Fibroblast of lung (primary cell): ENCODE results near the gene ERICH4.

Experiments used
- EZH2 ChIP-seq: IDR thresholded peaks from 2 replicates; pipeline ENCODE4 v1.5.1; 2012; ENCODE audit warnings: low read length, control low read depth, mild to moderate bottlenecking; ENCODE audit errors: missing control alignments
- TF ChIP-seq, protein P1 (sequence below), 2 donors: IDR thresholded peaks in 1 of 2; conservative IDR thresholded peaks in 1 of 2; 1 replicate in 1 of 2; 2 replicates in 1 of 2; pipeline ENCODE4 v1.5.1; 2011 to 2012; ENCODE audit warnings: low read length in 2 of 2, control low read depth in 1 of 2, inconsistent platforms in 1 of 2, low read depth in 1 of 2, mild to moderate bottlenecking in 1 of 2

DNA sequence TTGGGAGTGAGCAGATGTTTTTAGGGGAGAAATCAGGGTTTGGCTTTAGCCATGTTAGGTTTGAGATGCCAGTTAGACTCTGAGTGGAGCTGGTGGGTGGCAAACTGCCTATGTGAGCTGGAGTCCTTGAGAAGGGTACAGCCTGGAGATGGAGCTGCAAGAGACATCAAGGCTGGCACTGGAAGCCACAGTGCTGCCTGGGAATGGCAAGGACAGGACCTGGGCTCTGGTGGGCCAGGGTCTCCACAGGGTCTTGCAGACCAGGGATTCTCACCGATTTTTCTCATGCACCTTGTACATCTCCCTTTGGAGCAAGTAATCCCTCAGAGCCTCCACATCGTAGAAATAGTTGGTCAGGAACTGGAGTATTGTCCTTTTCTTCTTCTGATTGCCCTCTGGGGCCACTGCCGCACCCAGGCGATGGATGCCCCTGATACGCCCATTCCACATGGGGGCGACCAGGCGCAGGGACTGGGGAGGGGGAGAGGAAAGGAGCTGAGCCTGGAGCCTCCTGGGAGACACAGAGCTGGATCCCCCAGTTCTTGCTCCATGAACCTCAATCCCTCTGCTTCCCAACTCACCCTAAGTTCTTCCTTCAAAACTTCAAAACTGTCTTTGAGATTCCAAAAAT is 4.9 kb upstream of the ERICH4 start:
- TF ChIP-seq, protein P1, sequence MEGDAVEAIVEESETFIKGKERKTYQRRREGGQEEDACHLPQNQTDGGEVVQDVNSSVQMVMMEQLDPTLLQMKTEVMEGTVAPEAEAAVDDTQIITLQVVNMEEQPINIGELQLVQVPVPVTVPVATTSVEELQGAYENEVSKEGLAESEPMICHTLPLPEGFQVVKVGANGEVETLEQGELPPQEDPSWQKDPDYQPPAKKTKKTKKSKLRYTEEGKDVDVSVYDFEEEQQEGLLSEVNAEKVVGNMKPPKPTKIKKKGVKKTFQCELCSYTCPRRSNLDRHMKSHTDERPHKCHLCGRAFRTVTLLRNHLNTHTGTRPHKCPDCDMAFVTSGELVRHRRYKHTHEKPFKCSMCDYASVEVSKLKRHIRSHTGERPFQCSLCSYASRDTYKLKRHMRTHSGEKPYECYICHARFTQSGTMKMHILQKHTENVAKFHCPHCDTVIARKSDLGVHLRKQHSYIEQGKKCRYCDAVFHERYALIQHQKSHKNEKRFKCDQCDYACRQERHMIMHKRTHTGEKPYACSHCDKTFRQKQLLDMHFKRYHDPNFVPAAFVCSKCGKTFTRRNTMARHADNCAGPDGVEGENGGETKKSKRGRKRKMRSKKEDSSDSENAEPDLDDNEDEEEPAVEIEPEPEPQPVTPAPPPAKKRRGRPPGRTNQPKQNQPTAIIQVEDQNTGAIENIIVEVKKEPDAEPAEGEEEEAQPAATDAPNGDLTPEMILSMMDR (conservative IDR thresholded peaks at IDR 0.05 in 1 of 2, IDR thresholded peaks at IDR 0.05 in 1 of 2; ENCODE audit: low read depth in 1 of 2, low read length in 2 of 2), result no peak
- no peak for TF ChIP-seq EZH2
